Activated CD4-positive, alpha-beta T cell treated with anti-CD3 and anti-CD28 coated beads, Interleukin-2, amount 50 U/mL, for 1 hour (primary cell): ENCODE measurements around the gene LIPF.
"Not testable (repeated sequence)": the region's sequence is repeated elsewhere in the genome, so short reads cannot be mapped to it uniquely, and the experiment has no call there.

Experiments
- DNase-seq: peaks from one replicate; pipeline ENCODE4 v3.0.0-alpha.2; 2020

LIPF gene

GRCh38 chr10:88680958-88681357 is 16.7 kb downstream of the LIPF start:
- no peak for DNase-seq

GRCh38 chr10:88682491-88682890 is 18.2 kb downstream of the LIPF start:
- DNase-seq, result no peak

- DNase-seq, result no peak
Measured at GRCh38 chr10:88687853-88688467, 23.7 kb downstream of the LIPF start.

- no peak for DNase-seq
Measured at GRCh38 chr10:88689366-88689765, 25.1 kb downstream of the LIPF start.

GRCh38 chr10:88693392-88694020 is 29.3 kb downstream of the LIPF start:
- DNase-seq, result no peak

- DNase-seq, result no peak
Measured at GRCh38 chr10:88702848-88703597, 38.8 kb downstream of the LIPF start.

- no peak for DNase-seq
Measured at GRCh38 chr10:88705958-88706357, 41.7 kb downstream of the LIPF start, which contains the start of gene LIPK. Gene LIPK (plus strand): TSS chr10:88706249. CDS start chr10:88724544, 18,295 bp downstream.

- no peak for DNase-seq
Measured at GRCh38 chr10:88707429-88708155, 43.4 kb downstream of the LIPF start.

- not testable (repeated sequence) for DNase-seq
Measured at GRCh38 chr10:88709361-88709760, 45.1 kb downstream of the LIPF start.

- no peak for DNase-seq
Measured at GRCh38 chr10:88715517-88715916, 51.3 kb downstream of the LIPF start.

- DNase-seq, result no peak
Measured at GRCh38 chr10:88721392-88721791, 57.1 kb downstream of the LIPF start.

- DNase-seq, result no peak
Measured at GRCh38 chr10:88725798-88726197, 61.6 kb downstream of the LIPF start.

GRCh38 chr10:88728107-88728763 is 64.0 kb downstream of the LIPF start:
- peak; percentile 2 for DNase-seq
